ENCODE data around the gene RUNX2.

Gene RUNX2

GRCh38 chr6:45521226-45521625 lies 193.1 kb downstream of the RUNX2 start:
- DNase-seq (ENCODE audit: low spot score) = no peak

DNA sequence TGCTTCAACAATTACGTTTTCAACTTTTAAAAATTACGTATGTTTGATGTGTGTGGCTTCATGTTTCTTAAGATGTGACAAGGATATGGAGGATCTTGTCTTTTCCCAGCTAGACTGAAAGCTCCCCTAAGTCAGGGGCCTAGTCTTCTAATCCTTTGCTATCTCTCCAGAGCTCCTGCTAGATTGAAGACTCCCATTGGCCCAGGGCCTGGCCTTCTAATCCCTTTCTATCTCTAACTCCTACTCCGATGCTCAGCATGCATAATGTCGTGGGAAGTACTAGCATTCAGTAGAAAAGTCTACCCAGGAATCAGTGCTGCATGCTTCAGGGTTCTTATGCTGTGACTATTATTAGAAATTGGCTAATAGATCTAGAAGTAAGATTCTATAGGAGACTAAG lies 194.4 kb downstream of the RUNX2 start:
- no peak for DNase-seq (ENCODE audit: low spot score)

DNA sequence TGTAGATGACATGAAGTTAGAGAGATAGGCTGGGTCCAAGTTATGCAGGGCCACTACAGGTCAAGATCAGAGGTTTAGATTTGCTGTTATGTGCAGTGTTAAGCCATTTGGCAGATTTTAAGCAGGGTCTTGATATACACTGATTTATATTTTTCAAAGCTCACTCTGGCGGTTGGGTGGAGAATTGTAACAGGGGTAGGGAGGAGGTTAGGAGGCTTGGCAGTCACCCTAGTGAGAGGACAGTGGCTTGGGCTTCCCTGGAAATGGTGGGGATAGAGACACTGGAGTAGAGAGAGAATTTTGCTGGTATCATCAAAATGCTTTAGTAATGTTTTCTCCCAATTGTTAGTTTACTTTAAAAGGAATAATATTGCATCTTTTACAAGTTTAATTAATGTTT lies 199.1 kb downstream of the RUNX2 start:
- no peak for DNase-seq (ENCODE audit: low spot score)

DNA sequence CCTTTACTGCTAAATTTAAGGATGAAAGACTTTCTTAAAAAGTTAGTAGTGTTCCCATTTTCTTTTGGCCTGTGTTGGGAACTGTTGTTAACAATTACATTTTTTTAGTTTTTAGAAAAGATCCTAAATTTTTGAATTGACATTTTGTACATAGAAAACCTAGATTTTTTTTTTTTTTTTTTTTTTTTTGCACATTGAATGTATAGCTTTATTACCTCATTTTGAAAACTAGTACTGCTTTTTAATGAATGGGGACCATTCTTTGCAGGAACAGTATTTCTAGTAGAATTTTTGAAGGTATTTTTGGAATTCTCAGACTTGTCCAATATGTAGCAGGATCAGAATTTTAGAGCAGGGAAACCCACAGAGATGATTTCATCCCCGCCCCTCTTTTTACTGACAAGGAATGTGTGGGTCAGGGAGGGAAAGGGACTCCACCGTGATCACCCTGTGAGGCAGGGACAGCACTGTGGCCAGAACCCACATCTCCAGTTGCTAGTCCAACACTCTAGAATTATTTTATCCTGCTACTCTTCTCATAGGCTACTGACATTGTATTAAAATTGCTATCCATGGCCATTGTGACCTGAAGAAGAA lies 204.0 kb downstream of the RUNX2 start:
- no peak for DNase-seq (ENCODE audit: low spot score)

DNA sequence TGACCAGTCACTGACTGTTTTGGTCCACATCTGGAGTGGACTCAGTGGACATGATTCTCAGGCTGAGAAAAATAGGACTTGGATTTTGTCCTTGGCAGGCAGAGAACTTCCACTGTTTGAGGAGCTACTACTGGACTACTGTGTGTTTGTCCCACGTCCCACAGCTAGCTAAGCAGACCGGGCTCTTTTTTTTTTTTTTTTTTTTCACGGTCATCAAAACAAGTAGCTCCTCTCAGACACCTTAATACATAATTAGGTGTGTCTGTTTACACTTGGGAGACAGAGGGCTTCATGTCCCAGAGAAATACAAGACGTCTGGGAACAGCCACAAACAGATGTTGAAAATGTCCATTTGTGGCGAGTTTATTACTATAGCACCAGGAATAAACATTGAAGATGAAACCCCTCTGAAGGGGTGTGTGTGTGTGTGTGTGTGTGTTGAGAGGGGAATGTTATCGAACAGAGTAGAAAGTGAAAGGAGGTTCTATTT lies 204.6 kb downstream of the RUNX2 start:
- DNase-seq (ENCODE audit: low spot score) = no peak

DNA sequence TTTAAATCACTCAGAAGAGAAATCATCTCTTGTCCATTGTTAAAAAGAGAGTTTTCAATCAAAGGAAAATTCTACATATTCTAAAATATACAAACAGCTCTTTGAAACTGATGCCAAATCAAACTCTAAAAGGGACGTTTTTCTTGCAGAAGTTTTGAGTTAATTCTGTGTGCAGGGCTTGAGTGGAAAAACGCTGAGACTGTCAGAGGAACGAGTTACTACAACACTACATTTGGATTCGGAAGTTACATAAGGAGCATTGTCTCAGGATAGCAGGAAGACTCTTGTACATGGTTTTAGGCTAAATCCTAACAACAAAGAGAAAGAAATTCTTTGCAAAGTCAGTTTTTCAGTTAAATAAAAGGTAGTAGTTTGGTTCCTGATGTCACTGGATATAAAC lies 205.3 kb downstream of the RUNX2 start:
- DNase-seq (ENCODE audit: low spot score) = no peak

GRCh38 chr6:45535933-45536332 lies 207.8 kb downstream of the RUNX2 start:
- no peak for DNase-seq (ENCODE audit: low spot score)

GRCh38 chr6:45537539-45537938 lies 209.4 kb downstream of the RUNX2 start:
- no peak for DNase-seq (ENCODE audit: low spot score)

- no peak for DNase-seq (ENCODE audit: low spot score)
These were observed 210.8 kb downstream of the RUNX2 start for GRCh38 chr6:45538641-45539547.

DNA sequence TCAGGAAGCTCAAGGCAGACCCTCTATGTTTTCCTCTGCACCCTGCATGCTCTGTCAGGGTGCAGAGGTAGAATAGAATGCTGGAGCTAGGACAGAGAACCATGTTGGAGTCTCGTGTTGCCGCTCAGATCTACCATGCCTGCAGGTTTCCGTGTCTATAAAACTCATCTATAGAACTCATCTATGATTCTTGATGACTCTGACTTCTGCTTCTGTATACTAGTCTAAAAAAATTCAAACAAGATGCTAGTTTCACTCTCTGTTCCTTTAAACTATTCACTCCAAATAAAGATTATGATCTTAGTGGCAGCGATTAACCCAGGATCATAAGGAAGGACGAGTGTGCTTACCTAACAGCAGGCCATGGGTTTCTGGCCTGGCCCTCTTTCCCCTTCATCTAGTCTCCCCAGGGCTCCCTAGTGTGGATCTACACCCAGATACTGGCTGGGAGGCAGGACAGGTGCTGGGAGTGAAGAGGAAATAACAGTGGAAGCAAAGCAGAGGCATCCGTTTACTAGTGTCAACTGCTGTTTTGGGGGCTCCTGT lies 212.3 kb downstream of the RUNX2 start:
- DNase-seq (ENCODE audit: low spot score) = no peak

DNA sequence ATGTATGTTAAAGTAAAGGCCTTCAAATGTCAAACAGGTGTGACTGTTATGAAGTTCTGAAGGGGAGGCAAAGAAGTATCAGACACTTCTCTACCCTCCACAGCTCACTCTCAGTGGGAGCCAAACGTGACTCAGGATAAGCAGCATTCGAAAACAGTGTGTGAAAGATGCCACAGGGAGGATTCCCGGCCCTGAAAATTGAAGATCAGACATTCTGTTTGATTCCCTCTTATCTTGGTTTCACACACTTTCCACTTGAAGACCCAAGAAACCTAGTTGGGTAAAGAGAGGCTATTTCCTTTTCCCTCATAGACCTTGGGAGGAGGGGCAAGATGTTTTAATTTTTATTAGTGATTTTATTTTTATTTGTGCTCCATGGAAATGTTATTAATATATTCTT lies 213.8 kb downstream of the RUNX2 start:
- no peak for DNase-seq (ENCODE audit: low spot score)

DNA sequence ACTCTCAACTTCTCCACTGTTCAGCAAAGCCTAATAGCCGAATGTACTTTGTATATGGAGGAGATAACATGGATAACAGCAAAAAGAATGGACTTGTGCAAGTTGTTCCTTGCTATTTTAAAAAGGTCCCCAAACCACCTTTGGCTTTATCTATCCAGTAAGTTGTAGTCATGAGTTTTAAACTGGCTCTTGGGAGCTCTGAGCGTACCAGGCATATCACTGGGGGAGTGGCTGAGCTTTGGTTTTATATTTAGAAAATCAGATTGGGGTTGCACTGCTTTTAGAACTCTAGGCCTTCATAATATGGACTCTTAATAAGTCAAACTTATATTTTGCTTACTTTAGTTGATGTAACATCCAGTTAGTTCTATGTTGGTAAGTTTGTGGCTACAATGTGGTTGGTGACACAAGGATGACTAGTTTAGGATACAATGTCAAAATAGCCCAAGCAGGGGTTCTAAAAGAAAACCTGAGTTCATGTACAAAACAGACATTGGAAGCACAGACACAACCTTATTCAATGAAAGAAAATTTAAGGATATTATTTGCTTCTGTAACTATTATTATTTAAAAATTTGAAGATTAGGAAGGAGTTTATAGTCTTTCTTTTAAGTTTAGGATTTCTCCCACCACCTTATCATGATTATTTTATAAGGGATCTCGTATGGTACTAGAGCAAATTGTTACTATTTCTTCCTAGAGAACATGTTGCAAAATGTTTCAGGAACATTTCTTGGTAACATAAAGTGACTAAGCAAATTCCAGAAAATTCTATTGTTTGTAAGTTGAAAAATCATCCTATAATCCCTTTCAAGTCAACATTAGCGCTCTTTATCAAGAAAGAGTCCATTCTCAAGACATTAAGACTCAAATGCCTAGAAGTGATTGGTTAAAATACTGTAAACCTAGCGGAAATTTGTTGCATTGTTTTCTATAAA lies 215.4 kb downstream of the RUNX2 start:
- DNase-seq (ENCODE audit: low spot score) = no peak

- no peak for DNase-seq (ENCODE audit: low spot score)
These were observed 217.3 kb downstream of the RUNX2 start for GRCh38 chr6:45545416-45545815.

DNA sequence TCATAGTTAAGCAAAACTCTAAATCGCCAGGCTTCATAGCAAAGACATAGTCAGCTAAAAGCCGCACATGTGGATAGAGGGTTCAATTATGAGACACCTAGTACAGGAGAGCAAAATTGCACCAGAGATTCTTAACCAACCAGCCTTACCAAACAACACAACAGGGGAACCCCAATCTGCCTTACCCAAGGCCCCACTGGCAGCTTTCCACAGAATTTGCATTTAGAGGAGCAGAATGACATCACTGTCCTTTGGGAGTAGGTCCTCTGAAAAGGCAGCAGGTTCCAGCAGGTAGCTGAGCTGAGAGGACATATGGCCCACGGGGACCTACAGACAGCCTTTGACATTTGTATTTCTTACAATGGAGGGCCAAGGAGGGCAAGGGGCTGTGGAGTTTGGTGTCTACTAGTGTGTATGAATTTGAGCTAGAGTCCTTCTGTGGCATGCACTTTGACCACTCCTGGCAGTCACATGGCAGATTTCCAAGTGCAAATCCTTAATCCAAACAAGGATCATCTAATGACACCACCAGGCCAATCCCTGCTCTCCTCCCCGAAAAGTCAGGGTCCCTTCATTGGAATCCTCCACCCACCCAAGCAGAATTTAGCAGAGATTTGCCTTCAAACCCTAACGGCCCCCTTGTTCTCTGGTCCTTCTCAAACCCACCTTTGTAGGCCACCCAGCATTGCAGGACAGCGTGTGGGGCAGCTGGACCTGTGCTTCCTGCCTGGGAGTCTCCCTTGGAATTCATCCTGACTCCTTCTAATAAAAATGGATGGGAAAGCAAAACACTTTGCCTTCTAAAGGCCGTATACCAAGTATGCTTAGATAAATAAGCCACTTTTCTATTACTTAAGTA lies 220.8 kb downstream of the RUNX2 start:
- no peak for DNase-seq (ENCODE audit: low spot score)

- no peak for DNase-seq (ENCODE audit: low spot score)
These were observed 224.4 kb downstream of the RUNX2 start for GRCh38 chr6:45552536-45552935.

DNA sequence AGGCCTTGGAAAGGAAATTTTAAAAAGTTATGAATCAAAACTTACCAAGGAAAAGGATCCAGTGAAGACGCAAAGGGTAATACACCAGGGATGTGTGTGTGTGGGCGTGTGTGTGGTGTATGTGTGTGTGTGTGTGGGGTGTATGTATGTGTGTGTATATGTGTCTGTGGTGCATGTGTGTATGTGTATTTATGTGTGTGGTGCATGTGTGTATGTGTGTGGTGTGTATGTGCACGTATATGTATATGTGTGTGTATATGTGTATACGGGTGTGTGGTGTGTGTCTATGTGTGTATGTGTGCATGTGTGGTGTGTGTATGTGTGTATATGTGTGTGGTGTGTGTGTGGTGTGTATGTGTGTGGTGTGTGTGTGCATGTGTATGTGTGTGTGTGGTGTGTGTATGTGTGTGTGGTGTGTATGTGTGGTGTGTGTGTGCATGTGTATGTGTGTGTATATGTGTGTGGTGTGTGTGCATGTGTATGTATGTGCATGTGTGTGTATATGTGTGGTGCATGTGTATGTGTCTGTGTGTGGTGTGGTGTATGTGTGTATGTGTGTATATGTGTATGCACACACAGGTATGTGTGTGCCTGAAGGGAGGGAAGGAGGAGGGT lies 225.7 kb downstream of the RUNX2 start:
- DNase-seq (ENCODE audit: low spot score) = no peak

DNA sequence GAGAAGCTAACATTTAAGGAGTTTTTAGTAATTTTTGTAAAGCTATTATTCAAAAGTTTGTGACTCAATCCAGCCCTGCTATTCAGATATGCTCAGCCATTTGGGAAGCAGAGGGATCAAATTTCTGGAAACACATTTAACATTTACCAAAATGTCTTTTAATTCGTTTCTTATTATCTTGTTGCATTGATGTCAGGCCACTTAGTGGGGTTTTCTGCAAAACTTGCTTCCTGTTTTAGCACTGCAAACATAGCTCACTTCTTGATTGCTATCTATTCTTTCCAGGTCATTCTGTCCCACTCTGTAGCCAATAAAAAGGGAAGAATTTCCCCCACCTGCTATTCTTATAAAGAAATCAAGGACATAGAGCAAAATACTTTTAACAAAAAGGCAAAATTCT lies 226.5 kb downstream of the RUNX2 start:
- DNase-seq (ENCODE audit: low spot score) = no peak

GRCh38 chr6:45555981-45556771 lies 228.0 kb downstream of the RUNX2 start:
- no peak for DNase-seq (ENCODE audit: low spot score)

DNA sequence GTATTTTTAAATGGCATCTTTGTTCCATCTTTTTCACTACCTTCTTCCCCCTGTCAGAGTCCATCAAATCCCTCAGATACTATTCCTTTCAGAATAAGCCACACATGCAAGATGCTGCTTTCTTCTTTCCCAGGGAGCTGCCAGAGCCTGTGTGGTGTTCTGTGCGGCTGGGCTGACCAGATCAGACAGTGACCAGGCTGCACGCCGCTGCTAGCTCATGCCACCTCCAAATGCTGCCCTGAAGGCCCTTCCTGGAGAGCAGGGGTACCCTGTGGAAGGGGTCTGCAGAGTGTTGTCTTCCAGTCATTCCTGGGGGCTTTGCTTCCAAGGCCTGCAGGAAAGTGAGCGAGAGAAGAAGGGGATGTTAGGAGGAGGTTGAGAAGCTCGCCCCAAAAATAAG lies 228.7 kb downstream of the RUNX2 start:
- no peak for DNase-seq (ENCODE audit: low spot score)

- no peak for DNase-seq (ENCODE audit: low spot score)
These were observed 229.3 kb downstream of the RUNX2 start for GRCh38 chr6:45557454-45557853.

Measured in left forelimb (tissue), 1 donor.